ENCODE results near the gene TMEM151A.
A peak's percentile ranks its signal among the peaks of the same experiment; 100 is the strongest.

Gene TMEM151A

DNA sequence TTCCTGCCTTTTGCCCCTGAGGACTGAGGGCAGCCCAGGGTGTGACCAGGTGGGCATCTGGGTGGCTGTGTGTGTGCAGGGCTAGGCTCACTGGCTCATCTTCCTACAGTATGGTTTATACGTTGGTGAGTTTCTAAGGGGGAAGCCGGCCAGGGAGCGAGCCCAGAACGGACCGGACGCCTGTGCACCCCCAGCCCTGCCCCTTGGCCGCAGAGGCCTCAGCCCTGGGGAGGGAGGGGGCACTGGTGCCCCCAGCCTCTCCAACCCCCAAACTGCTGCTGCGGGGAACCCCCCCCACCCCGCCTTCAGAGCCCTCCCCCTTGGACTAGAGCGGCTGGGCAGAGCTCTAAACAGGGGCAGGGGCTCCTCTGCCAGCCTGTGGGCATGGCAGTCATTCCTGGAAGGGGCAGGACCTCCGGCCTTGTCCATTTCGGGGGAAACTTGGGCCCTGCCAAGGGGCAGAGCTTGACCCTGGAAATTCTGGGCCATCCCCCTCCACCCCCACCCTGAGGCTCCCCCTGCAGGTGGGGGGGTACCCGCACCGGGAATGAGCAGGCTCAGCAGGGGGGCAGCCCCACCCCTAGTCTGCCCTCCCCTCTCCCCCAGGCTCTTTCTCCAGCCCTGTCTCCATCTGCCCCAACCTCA lies 8.1 kb upstream of the TMEM151A start:
- DNase-seq = no peak

DNA sequence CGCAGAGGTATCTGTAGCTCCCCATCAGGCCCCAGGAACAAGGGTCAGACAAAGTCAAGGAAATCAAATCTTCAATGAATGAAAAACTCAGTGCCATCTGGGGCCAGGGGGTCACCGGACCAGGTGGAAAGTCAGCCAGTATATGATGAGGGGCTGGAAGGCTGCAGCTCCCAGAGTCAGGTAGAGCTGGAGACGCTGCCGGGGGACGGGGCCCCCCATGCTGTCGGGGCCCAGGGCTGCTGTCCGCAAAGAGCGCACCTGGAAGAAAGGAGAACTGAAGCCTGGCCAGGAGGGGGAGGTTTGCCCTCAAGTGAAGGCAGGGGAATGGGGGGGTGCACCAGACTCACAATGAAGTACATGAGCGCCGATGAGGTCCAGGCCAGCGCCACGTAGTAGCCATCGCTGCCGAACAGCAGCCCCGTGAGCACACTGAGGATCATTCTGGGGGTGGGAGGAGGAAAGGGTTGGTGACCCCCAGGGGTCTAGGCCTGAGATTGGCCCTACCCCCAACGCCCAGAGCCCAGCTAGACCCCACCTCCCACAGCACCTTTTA lies 7.1 kb upstream of the TMEM151A start:
- no peak for DNase-seq

DNA sequence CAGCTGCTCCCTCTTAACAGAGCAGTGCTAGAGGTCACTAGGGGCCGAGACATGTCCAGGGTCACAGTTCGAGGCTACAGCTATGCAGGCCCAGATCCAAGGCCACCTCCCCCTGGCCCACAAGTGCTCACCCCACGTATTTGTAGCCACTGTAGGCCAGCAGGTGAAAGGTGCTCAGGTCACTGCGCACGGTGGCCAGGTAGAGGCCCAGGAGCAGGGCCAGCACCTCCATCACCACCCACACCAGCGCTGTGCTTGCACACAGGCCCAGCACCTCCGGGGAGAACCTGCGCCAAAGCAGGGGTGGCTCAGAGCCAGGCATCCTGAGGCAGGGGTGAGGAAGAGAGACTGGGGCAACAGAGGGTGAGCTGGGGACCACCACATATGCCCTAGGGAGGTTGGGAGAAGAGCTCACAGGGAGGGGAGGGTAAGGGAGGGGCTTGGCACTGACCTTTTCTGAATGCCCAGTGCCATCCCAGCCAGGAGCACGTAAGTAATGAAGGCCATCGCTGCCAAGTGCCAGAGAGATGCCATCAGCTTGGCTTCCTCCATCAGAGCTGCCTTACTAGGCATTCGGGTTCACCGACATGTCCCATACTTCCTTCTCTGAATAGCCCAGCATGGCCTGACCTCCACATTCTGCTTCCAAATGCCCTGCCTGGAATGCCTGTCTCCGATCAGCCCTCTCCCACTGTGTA lies 6.3 kb upstream of the TMEM151A start:
- DNase-seq = no peak

DNA sequence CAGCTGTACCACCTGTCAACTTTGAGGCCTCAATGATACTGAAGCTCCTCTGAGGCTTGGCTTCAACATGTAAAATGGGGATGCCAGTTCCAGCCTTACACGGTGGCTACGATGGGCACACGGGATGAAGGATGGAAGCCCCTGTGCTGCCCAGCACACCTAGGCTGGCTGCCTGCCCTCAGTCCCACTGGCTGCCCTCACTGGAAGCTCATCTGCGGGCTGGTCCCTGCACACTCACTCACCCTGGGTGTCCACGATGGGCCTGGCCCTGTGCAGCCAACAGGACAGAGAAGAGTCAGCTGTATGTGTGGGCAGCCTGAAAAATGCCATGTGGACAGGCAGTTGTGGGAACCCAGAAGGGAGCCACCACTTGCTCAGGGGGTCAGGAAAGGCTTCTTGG lies 5.0 kb upstream of the TMEM151A start:
- DNase-seq = no peak

DNA sequence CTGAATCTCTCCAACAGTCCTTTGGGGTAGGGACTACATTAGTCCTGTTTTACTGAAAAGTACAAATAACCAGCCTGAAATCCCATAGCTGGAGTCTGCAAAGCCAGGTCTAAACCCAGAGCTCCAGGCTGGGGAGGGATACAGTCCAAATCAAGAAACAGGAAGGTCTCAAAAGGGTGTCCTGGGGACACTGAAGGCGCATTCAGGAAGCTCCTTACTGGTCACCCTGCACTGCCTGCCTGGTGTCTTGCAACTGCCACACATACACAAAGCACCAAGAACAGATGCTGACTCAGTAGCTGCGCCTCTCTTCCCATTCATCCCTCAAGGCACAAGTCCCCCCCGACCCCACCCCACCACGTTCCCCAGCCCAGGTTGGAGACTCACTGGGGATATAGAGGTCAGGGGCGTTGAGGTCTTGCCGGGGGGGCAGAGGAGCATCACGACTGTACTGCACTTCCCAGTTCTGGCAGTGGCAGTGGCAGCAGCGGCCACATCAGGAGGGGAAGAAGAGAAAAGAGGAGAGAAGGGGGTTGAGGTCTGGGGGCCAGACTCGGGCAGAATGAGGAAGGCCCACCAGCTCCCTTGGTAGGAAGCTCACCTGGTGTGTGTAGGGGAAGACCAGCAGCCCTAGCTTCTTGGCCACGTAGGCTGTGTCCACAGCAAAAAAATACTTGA lies 4.3 kb upstream of the TMEM151A start:
- no peak for DNase-seq

DNA sequence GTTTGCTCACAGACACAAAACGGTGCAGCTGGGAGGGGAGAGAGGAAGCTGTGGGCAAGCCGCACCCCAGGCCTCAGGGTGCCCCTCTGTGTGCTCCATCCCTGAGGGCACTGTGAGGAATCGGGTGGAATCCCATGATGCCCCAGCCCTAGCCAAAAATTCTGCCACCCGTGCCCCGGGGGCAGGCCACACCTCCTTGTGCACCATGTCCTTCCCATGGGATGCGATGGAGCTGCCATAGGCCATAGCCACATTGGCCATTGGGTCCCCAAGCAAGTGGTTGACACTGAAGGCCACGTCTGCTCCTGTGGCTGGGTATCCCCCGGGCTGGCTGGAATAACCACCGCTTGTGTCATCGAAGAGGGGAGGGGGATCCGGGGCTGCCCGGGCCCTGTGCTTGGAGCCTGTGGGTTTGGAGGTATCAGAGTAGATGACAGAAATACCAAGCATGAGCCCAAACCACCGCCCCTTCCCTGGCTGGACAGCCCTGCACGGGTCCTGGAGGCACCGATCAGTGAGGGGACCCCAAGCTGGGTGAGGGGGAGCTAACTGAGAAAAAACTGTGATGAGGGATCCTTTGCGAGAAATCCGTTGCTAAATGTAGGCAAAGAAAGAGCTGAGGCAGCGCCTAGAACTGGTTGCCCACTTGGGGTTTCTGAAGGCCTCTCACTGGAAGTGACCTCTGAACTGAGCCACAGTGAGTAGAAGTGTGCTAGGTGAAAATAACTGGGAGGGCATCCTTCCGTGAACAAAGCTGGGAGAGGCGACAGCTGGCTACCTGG lies 3.6 kb upstream of the TMEM151A start:
- DNase-seq = no peak

DNA sequence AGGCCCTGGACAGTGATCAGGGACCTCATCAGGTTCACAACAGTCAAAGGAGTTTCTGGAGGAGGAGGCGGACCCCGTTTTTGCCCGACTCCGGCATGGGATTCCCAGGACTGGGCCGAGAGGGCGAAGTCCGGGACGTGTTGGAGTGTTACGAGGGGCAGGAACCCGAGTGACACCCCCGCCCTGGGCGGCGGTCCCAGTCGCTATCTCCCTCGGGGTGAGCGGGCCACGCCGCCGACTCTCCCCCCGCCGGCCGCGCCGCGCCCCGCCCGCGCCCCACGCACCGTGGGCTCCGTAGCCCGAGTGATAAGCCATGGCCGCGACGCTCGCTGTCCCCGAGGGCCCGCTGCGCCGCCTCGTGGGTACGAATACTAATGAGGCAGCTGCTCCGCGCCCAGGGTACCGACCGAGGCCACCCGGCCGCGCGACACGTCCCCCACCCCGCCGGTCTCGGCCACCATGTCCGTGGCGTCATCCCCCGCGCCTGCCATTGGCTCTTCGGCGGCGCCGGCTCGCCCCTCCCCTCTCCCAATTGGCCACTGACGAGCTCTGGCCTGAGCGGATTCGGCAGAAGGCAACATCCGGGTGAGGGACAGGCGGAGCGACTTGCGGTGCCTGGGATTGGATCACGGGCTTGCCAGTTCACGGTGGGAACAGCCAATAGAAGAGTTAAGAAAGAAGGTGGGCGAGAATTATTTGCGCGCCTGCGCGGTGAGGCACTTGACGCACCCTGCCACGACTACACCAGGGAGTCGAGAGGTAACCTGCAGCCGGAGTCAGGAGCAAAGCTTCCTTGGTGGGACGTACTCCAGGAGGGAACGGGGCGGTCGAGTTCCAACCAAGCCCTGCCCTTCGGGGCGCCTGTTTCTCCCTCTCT lies 2.8 kb upstream of the TMEM151A start, which contains the start of gene YIF1A:
Gene YIF1A (minus strand): TSS at position 473 of the 877 bp plus-strand sequence. CDS start 158 bp downstream, at position 315.
- DNase-seq = peak; percentile 100

DNA sequence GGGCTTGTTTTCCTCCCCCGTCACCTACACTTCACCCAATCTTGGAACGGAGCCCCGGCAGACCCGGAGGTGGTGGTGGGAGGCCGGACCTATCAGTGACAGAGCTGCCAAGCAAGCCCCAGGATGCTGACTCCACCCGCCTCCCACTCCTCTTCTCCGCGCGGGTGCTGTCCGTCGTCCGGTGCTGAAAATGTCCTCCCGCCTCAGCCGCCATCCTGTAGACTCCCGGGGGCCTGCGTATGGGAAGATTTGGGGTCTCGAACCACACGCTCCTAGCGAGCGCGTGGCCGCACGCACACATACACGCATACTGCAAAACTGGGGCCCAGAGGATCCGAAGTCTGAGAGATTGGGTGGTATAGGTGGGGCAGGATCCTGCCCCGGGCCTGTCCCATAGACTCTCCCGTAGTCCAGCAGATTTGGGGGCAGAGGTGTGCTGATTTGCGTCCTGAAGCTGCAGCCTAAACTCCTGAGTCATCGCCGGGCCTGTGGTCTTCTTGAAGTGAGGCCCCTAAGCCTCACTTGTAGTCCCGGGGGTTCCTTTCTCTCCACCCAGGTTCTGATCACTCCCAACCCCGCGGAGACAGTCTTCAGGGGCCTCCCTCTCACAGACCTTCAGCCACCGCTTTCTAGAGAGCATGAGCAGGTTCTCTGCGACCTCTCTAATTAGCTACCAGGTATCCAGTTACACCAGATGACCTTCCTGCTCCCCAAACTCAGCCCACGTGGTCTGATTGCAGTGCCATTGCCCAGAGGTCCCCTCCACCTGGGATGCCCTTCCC lies 2.0 kb upstream of the TMEM151A start:
- DNase-seq = peak; percentile 84

DNA sequence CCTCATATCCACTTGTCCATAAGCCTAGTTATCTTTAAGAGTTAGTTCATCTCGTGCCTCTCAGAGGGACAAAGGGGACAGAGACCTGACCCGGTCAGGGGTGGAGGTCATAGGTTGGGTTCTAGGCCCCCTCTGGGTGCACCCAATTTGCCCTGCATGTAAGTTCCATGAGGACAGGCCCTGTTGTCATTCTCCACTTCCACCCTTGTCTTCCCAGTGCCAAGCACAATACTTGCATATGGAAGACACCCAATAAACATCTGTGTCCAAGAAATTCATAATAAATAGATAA lies 1.4 kb upstream of the TMEM151A start:
- no peak for DNase-seq

DNA sequence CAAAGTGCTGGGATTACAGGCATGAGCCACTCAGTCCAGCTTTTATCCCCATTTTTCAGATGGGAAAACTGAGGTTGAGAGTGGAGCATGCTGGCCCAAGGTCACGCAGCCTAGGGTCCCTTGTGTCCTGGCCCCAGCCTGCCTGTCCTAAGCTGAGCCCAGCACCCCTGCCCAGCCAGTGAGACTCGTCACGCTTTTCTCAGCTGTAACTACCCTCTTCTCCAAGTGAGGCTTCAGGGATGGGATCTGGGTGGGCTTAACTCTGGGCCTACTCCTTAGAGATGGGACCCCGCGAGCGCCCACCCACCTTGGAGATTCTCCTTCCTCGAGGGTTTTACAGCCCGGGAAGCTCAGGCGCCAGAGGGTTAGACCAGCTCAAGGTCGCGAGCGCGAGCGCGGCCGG lies 390 bp upstream of the TMEM151A start:
- DNase-seq = no peak

DNA sequence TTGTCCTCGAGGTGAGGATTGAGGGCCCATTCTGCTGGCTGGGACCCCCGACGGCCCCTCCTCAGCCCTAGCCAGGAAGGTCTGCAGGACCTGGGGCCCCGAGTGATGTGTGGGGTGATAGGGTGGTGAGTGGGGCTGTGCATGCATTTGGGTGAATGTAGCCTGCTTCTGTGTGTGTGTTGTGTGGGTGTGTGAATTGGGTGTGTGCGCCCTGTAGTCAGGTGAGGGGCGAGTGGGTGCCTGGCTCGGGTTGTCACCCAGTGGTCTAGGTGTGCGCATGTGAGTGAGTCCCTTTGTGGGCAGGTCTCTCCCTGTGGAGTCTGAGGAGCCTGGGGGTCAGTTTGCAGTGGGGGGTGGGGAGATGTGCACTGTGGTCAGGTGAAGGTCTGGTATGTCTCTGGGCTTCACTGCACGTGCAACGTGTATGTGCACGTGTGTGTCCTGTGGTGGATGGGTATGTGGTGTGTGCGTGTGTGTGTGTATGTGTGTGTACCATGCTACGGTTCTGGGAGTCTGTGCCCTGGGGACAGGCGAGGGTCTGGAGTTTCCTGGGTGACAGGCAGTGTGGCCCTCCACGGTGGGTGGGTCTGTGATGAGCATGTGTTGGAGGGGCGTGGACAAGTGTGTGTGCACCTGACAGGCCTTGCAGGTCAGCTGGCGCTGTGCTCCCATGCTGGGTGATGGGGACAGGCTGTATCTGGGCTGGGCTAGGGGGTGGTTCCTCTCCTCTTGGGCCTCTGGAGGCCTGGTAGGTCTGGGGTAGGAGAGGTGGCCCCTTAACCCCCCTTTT lies 1.0 kb downstream of the TMEM151A start:
- DNase-seq = no peak

DNA sequence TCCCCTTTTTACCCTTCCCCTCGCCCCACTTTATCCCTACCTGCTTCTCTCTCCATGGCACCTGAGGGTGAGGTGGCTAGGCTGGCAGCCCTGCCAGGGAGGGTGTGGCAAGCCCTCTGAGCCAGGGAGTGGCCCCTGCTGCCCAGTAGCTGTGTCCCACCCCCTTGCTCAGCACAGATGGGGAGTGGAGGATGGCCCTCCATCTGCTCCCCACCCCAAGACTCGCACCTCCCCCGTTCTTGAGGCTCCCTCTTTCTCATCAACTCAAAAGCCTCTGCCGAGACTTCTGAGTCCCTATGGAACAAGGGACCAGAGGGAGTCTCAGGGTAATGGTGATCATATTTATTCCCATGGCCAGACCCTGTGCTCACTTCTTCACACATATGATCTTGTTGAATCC lies 1.7 kb downstream of the TMEM151A start:
- DNase-seq = no peak

DNA sequence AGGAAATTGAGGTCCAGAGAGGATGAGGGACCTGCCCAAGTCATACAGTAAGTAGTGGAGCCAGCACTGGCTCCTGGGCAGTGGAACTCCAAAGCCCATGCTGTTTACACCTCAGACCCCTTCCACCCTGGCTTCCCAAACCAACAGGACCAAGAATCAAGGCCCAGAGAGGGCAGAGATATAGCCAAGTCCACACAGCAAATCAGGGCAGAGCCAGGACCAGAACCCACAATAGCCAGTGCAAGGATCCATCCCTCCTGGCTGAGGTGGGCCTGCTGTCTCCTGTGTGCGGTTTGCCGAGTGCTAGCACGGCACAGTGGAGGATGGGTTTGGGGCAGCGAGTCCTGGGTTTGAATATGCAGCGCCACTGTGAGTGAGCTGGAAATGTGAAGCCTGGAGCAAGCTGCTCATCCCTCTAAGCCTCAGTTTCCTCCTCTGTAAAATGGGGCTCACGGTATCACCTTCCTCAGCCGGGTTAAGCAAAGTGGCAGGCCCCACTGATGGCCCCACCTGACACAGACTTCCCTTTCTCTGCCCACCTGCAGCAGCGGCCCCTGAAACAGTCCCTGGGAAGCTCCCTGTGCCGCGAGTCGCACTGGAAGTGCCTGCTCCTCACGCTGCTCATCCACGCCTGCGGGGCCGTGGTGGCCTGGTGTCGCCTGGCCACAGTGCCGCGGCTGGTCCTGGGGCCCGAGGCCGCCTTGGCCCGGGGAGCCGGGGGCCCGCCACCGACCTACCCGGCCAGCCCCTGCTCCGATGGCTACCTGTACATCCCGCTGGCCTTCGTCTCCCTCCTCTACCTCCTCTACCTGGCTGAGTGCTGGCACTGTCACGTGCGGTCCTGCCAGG lies 2.3 kb downstream of the TMEM151A start:
- no peak for DNase-seq

DNA sequence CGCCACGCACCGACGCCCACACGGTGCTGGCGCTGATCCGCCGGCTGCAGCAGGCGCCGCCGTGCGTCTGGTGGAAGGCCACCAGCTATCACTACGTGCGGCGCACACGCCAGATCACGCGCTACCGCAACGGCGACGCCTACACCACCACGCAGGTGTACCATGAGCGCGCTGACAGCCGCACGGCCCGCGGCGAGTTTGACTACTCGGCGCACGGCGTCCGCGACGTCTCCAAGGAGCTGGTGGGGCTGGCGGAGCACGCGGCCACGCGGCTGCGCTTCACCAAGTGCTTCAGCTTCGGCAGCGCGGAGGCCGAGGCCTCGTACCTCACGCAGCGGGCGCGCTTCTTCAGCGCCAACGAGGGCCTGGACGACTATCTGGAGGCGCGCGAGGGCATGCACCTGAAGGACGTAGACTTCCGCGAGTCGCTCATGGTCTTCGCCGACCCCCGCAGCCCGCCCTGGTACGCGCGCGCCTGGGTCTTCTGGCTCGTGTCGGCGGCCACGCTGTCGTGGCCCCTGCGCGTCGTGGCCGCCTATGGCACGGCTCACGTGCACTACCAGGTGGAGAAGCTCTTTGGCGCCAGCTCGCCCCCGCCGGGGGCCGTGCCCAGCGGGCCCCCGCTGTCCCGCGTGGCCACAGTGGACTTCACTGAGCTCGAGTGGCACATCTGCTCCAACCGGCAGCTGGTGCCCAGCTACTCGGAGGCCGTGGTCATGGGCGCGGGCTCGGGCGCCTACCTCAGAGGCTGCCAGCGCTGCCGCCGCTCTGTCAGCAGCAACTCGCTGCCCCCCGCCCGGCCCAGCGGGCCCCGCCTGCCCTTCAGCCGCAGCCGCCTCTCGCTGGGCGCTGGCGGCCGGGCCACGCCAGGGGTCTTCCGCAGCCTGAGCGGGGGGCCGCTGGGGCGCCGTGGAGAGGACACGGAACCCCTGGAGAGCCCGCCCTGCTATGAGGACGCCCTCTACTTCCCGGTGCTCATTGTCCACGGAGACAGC lies 3.2 kb downstream of the TMEM151A start:
- no peak for DNase-seq

DNA sequence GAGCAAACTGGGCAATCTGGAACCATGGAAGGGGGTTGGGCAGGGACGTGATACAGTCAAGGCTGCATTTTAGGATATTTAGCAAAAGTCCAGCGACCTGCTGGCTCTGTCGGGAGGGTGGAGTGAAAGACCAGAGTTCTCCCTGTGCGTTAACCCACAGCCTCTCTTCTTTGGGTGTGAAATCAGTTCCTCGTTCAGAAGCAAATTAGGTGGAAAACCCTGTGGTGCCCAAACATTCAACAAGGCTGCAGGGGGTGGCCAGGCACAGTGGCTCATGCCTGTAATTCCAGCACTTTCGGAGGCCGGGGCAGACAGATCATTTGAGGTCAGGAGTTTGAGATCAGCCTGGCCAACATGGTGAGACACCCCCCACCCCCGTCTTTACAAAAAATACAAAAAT lies 5.9 kb downstream of the TMEM151A start:
- no peak for DNase-seq

DNA sequence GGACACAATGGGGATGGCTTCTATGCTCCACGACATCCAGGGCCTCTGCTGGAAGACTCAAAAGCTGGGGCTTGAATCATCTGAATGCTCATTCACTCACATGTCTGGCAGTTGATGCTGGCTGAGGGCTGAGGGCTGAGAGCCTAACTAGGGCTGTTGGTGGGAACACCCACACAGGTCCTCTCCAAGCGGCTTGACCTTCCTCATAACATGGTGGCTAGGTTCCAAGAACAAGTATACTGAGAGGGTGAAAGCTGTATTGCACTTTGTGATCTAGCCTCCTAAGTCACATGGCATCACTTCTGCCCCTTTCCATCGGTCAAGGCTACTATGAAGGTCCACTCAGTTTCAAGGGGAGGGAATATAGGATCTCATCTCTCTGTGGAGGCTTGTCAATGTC lies 7.5 kb downstream of the TMEM151A start:
- DNase-seq = no peak

DNA sequence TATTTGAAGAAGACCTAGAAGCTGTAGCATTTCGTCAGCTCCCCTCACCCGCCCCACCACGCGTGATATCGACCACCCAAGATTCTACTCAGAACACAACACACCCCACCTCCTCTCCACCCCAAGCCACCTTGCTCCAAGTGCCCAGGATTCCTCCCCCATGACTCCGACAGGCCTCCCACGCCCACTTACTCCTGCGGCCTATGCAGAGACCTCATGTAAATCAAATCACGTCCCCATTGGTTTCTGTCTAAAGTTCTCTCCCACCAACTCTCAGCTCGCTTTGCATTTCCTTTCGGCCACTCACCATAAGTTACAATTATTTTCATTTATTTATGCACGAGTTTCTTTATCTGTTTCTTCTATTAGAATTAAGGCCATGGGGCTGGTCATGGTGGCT lies 11.0 kb downstream of the TMEM151A start:
- DNase-seq = no peak

DNA sequence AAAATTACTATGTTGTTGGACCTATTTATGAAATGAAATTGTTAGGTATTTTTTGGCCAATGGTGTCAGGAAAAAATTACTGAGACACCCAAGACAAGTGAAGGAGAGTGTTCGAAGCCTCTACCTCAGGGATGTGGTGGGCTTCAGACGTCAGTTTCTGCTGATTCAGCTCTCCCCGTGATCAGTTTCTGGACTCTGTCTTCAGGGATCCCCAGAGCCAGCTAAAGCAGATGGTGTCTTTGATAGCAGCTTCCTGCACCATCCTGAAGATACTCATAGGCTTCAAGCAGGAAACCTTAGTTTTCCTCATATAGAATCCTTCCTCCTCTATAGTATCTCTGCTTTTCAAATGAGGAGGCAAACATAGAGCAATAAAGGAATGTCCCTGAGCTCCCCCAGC lies 17.8 kb downstream of the TMEM151A start:
- DNase-seq = no peak
